Right ventricle myocardium superior (tissue), 1 donor: ENCODE measurements around the gene COPS9. TPM values are rescaled to one million over a fixed set of nuclear protein-coding genes. Genes with fewer than 3 reads are reported as not detected.

Experiments used
- ATAC-seq: fragments of 200-7000 bp; cut with Tn5 transposase; one replicate; pipeline ENCODE4 v1.9.1; 2020; ENCODE audit warnings: mild to moderate bottlenecking; ENCODE audit not compliant: poor library complexity
- DNase-seq: peaks from one replicate; pipeline ENCODE4 v3.0.0-alpha.2; 2020
- intact Hi-C: fragments of 100-400 bp; cut with DNase I; formaldehyde crosslinking; loops from one replicate; pipeline ENCODE4 v1.11.2; 2022
- total RNA-seq: library from RNA; stranded (reverse); fragmentation: NEBNext Ultra II Directional; extraction: Animal tissue kit (Norgen Biotek cat#: 25700); gene quantifications from one replicate; pipeline ENCODE4 v1.2.1, GENCODE V29; 2021
- donor health status: DM: no; HTN: yes; CAD: no; lungs with severe emphysema.

Gene COPS9
- total RNA-seq, 1 donor from 2014 or later: 206 TPM

DNA sequence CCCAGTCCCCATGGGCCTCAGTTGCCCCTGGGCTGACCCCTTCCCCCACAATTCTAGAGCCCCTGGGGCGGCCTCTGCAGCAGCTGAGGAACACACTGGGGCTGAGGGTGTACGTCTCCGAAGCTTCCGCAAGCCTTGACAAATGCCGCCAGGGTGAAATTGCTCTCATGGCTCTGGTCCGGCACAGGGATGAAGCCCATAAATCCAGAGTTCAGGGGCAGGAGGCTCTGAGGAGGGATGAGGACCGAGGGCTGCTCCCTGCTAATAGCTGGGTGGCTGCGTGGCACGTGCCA, 31.4 kb upstream of the COPS9 start:
- no peak for ATAC-seq
- intact Hi-C loops: no loop called here
- no peak for DNase-seq

DNA sequence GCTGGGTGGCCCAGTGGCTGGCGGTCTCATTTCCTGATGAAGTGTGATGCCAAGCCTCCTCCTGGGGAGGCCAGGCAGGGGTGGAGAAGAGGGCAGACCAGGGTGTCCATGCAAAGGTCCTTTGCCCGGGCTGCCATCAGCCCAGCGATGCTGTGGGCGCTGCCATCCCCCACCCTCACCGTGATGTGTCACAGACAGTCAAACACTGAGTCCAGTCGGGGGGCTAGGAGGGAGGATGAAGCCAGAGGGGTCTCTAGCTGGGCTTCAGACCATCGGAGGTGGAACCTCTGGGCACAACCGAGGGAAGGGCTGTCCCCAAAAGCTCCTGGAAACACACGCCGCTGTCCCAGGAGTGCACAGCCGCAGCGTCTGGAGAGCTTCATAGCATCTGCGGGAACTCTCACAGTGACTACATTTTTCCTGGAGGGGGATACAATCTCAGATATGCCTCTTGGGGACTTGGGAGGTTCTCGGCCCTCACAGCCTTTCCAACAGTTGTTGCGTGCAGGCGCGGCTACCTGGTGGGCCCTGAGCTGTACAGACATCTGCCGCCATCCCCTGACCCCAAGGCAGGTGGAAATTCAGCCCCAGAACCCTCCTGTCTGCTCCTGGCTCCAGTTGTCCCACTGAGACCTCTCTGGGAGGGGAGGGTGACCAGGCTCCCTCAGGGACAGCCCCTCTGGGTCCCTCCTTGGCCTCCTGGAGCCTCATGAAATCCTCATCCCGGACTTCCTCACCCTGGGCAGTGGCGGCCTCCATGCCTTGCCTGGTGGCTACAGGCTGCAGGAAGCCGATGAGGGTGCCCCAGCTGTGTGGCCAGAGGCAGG, 30.9 kb upstream of the COPS9 start:
- intact Hi-C loops: no loop called here
- ATAC-seq (no peak), DNase-seq (no peak)

DNA sequence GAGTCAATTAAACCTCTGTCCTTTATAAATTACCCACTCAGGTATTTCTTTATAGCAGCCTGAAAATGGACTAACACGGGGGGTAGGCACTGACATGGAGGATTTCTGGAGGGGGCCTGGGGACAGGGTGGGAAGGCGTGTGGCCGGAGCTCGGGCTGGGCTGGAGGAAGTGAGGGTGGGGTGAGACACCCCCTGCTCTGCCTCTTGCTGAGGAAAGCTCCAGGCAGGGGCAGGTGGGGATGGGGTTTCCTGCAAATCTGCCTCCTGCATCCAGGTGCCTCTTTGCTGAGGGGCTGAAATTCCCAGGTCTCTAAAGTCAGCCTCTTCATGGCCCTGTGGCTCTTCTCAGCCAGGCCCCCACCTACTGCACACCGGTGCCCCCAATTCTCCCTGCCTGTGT, 30.1 kb upstream of the COPS9 start:
- intact Hi-C loops: no loop called here
- no peak for DNase-seq
- ATAC-seq: no peak

DNA sequence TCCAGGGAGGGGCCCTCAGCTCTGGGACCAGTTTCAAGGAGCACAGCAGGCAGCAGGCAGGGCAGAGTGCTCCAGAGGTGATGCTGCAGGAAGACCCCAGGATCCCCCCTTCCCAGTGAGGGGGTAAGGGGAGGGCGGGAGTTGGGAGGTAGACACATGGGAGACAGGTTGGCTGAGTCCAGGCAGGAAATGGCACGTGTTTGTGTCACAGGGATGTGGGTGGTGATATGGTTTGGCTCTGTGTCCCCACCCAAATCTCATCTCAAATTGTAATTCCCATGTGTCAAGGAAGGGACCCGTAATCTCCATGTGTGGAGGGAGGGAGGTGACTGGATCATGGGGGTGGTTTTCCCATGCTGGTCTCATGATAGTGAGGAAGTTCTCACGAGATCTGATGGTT, 29.6 kb upstream of the COPS9 start:
- no peak for DNase-seq
- intact Hi-C loops: no loop called here

DNA sequence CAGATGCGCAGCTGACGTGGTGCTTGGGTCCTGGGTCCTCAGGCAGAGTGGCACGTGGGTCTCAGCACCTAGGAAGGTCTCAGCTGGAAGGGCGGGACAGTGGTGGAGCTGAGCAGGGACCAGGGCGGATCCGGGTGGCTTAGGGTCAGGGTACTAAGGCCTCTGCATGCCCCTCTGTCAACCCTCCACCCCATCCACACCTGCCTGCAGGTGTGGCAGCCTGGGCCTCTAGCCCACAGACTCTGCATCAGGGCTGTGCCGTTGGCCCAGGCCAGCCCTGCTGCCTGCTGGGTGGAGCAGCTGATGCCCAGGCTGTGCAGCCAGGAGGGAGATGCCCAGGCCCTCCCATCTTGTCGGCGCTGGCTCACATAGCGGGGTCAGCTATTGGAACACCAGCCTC, 28.9 kb upstream of the COPS9 start:
- DNase-seq: no peak
- ATAC-seq: no peak
- intact Hi-C loops: no loop called here

More for the DNA sequence above, 29.6 kb upstream of the COPS9 start:
- ATAC-seq: no peak

DNA sequence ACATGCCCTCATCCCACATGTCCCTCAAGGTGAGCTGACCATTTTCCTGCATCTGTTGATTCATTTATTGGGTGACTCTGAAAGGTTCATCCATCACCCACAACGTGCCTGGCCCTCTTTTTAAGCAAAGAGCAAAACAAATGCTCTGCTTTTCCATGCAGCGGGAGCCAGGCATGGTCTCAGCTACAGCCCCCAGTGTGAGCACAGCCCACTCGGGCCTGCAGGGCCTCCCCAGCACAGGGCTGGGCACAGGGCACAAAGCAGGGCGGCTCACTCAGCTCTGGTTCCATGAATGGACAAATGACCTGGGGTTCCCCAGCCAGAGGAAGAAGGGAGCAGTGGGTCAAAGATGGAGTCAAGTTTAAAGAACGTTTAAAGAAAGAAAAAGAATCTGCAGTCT, 28.5 kb upstream of the COPS9 start:
- intact Hi-C loops: no loop called here

DNA sequence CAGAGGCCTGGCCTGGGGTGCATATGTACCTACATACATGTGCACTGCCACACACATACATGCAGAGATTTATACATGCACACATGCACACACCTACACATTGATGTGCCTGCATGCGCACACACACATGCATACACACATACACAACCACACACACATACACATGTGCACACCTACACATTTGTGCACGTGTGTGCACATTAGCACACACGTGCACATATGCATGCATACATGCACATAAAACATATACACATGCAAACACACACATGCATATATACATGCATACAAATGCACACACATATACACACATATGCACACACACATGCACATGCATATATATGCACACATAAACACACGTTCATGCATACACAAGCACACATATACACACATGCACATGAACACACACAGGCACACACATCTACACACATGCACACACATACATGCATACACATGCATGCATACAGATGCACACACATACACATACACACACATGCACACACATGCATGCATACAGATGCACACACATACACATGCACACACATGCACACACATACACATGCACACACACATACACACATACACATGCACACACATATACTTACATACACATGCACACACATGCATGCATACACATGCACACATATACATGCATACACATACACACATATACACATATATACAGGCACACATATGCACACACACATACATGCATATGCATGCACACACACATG, 27.9 kb upstream of the COPS9 start:
- intact Hi-C loops: no loop called here
- ATAC-seq (no peak), DNase-seq (no peak)

More for the DNA sequence above, 28.5 kb upstream of the COPS9 start:
- DNase-seq: no peak
- no peak for ATAC-seq

DNA sequence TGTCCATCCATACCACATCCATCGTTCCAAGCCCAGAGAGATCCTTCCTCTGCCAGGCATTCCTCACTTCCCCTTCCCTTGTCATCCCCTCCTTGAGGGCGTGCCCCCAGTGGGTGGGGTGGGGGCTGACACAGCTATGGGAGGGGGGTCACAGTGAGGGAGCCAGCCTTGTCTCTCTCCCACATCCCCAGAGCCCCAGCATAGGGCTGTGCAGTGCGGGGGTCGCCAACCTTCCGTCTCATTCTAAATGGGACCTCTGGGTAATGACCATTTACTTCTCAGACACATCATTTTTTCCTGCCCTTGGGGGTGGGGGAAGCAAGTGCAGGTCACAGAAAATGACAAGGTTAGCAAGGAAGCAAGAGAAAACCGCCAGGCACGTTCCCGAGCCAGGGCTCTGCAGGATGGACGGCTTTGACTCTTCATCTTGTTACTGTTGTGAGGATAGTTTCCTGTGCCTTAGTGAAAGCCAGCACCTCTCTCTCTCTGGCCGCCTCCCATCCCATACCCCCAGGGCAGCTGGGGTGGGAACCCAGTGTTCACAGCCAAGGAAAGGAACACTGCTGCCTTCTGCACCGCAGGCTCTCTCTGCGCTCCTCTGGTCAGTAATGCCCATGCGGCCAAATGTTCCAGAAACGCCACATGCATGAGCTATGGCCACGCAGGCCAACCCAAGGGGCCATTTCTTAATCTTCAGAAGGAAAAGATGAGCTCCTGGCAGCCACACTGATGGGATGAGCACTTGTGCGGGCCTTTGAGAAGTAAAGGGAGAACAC, 27.0 kb upstream of the COPS9 start:
- no peak for ATAC-seq
- DNase-seq: no peak
- intact Hi-C loops: no loop called here

DNA sequence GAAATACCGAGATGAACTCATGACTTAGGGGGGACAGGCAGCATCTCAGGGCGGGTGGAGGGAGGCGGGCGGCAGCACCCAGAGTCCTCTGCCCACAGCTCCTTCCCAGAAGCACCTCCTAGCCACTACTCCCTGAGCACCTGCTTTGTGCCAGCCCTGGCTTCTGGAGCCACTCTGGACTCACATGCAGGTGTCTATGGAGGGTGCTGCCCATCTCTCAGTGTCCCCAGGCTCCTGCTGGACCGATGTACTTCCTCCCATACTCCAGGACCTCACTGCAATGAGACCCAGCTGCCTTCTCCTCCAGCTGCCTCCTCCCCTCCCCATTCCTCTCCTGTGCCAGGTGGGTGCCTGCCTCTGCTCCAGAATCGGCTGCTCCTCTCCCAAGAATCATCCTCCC, 26.4 kb upstream of the COPS9 start:
- intact Hi-C loops: no loop called here
- no peak for DNase-seq
- ATAC-seq: no peak

DNA sequence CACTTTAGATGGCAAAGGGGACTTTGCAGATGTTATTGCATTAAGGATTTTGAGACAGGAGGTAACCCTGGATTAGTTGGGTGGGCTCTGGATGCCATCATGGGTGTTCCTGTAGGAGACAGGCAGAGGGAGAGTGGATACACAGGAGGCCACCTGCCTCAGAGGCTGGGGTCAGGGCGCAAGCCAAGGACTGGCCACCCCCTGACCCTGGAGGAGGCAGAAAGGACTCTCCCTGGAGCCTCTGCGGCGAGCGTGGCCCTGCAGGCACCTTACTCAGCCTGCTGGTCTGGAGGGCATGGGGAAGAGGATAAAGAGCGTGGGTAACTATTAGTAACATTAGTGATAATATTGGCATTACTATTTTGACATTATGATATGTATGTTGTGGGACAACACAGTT, 25.9 kb upstream of the COPS9 start:
- DNase-seq: no peak
- no peak for ATAC-seq
- intact Hi-C loops: no loop called here

DNA sequence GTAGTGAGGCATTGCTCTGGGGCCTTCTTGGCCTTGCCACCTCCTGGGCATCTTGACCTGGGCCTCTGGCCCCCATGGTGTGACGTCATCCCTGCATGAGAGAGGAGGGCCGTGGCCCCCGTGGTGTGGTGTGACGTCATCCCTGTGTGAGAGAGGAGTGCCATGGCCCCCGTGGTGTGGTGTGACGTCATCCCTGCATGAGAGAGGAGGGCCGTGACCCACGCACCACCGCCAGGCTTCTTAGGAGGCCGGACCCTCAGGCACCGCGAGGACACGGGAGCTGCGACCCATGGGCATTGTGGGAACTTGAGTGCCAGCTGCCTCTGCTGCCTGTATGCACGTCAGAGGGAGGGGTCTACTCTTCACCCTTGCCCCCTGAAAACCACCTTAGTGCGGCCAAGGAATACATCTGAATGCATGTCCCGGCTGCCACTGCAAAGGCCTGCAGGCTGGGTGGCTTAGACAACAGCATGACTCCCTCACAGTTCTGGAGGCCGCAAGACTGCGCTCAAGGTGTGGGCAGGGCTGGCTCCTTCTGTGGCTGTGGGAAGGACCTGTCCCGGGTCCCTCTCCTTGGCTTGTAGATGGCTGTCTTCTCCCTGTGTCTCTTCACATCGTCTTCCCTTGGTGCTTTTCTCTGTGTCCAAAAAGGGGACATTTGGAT, 25.1 kb upstream of the COPS9 start:
- ATAC-seq: no peak
- intact Hi-C loops: no loop called here
- no peak for DNase-seq

DNA sequence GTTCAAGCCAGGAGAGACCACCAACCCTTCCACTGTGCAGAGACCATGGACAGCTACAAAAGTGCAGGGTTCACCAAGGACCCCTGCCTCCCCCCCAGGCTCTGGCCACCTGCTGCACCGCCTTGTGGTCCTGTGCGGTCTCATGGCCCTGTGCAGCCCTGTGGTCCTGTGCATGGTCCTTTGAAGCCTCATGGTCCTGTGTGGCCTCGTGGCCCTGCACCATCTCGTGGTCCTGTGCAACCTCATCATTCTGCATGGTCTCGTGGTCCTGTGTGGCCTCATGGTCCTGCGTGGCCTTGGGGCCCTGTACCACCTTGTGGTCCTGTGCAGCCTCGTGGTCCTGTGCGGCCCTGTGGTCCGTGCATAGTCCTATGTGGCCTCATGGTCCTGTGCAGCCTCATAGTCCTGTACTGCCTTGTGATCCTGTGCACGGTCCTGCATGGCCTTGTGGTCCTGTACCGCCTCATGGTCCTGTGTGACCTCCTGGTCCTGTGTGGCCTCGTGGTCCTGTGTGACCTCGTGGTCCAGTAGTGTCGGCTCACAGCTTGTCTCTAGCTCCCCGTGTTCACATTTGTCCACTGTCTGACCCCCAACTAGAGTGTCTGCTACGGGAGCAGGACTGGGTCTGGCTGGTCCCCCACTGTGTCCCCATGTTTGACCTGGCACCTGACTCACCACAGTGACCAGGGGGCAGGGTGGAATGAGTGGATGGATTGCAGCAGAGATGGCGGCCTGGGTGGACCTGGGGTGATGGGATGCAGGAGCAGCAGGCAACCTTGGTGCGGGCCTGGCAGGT, 24.4 kb upstream of the COPS9 start:
- intact Hi-C loops: no loop called here
- DNase-seq (no peak), ATAC-seq (no peak)

DNA sequence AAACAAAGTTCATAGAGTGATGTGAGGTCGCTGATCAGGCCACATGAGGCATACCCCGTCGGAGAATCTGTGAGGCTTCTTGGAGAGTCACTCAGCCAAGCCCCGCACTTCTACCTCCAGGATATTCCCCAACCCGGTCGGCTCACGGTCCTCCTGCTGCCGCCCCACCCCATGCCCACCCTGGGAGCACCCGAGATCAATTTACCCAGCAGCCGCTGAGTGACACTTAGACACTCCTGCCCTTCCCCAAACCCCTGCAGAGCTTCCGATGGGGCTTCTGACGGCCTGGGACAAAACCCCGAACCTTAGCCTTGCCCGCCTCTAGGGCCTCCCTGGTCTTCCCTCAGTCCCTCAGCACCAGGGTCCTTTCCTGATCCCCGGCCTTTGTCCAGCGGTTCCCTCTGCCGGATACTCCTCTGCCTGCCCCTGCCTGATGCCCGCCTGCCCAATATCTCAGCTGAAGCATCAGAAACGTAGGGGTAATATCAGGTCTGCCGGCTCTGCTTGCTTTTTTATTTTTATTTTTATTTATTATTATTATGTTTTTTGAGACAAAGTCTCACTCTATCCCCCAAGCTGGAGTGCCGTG, 23.2 kb upstream of the COPS9 start:
- intact Hi-C loops: no loop called here
- ATAC-seq (no peak), DNase-seq (no peak)

DNA sequence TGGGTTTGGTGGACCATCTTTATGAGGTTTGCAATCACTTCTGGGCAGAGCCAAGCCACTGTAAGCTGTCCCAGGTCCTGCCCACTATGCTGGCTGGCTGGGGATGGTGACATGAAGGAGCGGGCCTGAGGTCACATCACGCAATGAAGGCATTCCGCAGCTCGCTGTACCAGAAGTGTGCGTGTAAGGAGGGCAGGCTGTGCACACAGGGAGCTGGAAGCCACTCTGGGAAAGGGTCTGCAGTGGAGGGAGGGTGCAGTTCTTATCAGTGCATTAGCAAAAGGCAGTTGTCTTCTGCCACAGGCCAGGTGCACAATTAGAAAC, 21.0 kb upstream of the COPS9 start:
- ATAC-seq (no peak), DNase-seq (no peak)

DNA sequence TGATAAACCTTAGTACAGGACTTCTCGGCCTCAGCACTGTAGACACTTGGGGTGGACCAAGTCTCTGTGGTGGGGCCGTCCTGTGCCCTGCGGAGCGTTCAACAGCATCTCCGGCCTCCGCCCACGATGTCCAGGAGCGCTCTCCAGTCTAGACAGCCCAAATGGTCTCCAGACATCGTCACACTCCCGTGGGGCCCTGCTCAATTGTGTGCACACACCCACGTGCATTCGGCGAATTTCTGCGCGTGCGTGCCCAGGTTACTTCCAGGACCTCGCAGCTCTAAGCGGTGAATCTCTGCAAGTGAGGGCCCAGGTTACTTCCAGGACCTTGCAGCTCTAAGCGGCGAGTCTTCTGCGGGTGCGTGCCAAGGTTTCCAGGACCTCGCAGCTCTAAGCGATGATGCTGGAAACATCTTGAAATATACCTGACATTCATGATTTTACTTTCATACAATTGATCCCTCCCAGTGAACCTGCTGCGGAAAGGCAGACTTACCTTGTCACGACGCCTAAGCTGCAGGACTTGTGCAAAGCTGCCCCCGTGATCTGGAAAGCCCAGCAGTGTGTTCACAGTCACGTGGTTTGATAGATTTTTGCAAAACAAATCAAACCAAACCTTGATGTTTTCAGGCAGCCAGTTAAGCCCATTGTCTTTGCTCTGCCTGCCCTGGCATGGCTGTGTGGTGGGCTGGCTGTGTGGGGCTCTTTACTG, 20.5 kb upstream of the COPS9 start:
- intact Hi-C loops: no loop called here
- ATAC-seq: no peak
- no peak for DNase-seq

More for the DNA sequence above, 21.0 kb upstream of the COPS9 start:
- intact Hi-C loops: no loop called here

DNA sequence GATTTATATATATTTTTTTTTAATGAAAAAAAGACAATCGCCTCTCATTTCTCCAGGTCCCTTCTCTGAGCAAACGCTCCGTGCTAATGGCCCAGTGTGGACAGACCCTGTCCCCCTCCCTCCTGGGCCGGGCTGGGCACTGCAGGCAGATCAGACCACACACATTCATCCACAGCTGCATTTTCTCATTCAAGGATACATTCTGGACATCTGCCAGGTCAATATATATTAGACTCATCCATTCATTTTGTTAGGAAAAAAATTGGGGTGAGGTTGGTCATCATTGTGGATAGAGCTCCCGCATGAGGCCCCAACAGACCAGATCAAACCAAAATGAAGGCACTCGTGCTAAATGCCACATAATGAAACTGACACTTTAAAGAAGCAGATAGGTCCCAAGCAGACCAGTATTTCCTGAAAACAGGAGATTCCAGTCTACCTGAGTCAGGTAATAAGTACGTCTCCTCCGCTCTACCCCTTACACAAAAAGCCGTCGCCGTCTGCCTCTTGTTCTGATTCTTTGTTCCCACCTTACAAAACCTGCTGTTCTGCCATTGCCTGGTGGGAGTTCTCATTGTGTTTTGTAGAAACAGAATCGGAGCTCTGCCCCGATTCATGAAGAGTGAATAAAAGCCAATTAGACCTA, 19.8 kb upstream of the COPS9 start:
- intact Hi-C loops: no loop called here
- ATAC-seq: no peak
- DNase-seq: no peak

DNA sequence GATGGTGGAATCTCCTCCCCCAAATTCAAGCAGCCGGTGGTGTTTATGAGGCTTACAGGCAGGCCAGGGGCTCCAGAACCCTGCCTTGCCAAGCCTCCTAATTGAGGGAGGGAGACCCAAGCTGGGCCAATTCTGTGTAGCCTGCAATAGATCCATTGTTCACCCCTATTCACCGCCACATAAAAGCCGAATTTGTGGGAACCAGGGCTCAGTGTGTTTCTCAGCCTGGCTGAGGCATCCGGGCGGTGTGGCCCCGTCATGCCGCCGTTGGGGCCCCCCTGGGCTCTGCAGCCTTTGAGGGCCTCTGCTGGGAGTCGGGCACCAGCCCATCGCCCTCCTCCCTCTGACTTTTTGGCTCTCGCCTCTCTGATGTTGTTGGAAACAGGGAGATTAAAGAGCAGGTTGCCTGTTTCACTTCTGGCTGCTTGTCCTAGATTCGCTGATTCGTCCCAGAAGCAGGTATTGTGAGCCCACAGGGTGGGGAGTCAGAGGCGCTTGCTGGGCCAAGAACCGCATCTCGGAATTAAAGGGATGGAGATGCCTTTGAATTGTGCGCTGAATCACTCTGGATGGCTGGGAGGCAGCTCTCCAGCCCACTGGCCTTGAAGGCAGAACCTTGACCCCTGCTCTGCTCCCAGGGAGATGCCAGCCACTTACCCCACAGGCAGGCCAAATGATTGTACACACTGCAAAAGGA, 19.1 kb upstream of the COPS9 start:
- ATAC-seq (no peak), DNase-seq (no peak)
- intact Hi-C loops: no loop called here
